RWPE2 (cell line): ENCODE measurements around the gene FXYD7.

ENCODE experiments used
- ATAC-seq: fragments of 200-7000 bp; cut with Tn5 transposase; 3 replicates; pipeline ENCODE4 v1.9.1; 2021; ENCODE audit warnings: low read depth
- DNase-seq: peaks from one replicate; pipeline ENCODE4 v3.0.0-alpha.2; 2020; ENCODE audit warnings: low spot score
- H3K27ac ChIP-seq: fragments of 450-650 bp; 2 replicates; pipeline ENCODE4 v1.5.1; 2017; ENCODE audit warnings: mild to moderate bottlenecking; ENCODE audit not compliant: poor library complexity, severe bottlenecking
- H3K27me3 ChIP-seq: fragments of 250-450 bp; sonication (Bioruptor Pico); 2 replicates; pipeline ENCODE4 v1.5.1; 2021; ENCODE audit warnings: mild to moderate bottlenecking, moderate library complexity; ENCODE audit not compliant: insufficient read depth, poor library complexity, severe bottlenecking
- H3K36me3 ChIP-seq: fragments of 250-450 bp; sonication (Bioruptor Pico); 2 replicates; pipeline ENCODE4 v1.5.1; 2020; ENCODE audit warnings: low read depth, mild to moderate bottlenecking, moderate library complexity
- H3K4me1 ChIP-seq: fragments of 250-450 bp; sonication (Bioruptor Pico); 2 replicates; pipeline ENCODE4 v1.5.1; 2021; ENCODE audit warnings: mild to moderate bottlenecking, moderate library complexity; ENCODE audit not compliant: insufficient read depth, poor library complexity, severe bottlenecking
- H3K4me3 ChIP-seq: fragments of 250-450 bp; sonication (Bioruptor Pico); 2 replicates; pipeline ENCODE4 v1.5.1; 2021; ENCODE audit warnings: mild to moderate bottlenecking, moderate library complexity; ENCODE audit not compliant: severe bottlenecking
- H3K9me3 ChIP-seq: fragments of 250-450 bp; sonication (Bioruptor Pico); 2 replicates; pipeline ENCODE4 v1.5.1; 2021; ENCODE audit warnings: mild to moderate bottlenecking, moderate library complexity; ENCODE audit not compliant: severe bottlenecking
- TF ChIP-seq, protein P1 (sequence below): fragments of 450-650 bp; IDR thresholded peaks from one replicate; pipeline ENCODE4 v1.5.1; 2017; ENCODE audit warnings: mild to moderate bottlenecking, moderate library complexity; ENCODE audit not compliant: poor library complexity, severe bottlenecking

Gene FXYD7

DNA sequence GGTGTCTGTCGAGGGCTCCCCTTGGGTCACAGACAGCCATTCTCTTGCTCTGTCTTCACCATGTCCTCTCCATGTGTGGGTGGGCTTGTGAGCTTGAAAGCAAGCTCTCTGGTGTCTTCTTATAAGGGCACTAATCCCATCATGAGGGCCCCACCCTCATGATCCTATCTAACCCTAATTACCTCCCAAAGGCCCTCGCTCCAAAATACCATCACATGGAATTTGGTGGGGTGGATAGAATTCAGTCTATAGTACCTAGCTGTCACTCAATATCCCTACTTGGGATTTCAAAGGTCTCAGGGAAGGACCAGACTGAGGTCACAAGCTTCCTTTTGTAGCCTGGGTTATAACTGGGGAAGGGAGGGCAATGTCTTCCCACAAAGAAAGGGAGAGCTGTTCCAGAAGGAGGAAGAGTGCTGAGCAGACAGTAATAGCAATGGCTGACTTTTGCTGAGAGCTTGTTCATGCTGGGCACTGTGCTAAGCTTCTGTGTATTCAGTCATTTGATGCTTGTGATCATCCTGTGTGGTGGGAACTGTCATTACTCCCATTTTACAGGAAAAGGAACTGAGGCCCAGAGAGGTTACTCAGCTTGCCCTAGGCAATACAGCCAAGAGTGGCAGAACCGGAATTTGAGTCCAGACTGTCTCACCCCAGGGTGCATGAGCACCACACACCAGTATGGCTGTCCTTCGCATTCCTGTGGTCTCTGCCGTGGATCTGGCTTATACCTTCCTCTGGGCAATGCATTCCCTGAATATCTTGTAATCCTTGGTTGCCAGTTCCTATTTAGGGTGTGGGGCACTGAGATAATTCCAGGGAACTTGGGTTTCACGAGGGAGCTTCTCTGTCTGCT, 19.6 kb downstream of the FXYD7 start:
- Histone ChIP-seq H3K4me1 (no peaks in the 10 kb centered on the region), H3K4me3 (no peak overlapping the region), H3K27me3 (no peaks in the 10 kb centered on the region), H3K27ac (no peak overlapping the region), H3K9me3 (peaks cover 6% of the 10 kb centered on the region), H3K36me3 (peaks cover 92% of the 10 kb centered on the region)
- DNase-seq (no peak), ATAC-seq (no peak)
- TF ChIP-seq, protein P1, sequence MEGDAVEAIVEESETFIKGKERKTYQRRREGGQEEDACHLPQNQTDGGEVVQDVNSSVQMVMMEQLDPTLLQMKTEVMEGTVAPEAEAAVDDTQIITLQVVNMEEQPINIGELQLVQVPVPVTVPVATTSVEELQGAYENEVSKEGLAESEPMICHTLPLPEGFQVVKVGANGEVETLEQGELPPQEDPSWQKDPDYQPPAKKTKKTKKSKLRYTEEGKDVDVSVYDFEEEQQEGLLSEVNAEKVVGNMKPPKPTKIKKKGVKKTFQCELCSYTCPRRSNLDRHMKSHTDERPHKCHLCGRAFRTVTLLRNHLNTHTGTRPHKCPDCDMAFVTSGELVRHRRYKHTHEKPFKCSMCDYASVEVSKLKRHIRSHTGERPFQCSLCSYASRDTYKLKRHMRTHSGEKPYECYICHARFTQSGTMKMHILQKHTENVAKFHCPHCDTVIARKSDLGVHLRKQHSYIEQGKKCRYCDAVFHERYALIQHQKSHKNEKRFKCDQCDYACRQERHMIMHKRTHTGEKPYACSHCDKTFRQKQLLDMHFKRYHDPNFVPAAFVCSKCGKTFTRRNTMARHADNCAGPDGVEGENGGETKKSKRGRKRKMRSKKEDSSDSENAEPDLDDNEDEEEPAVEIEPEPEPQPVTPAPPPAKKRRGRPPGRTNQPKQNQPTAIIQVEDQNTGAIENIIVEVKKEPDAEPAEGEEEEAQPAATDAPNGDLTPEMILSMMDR, result no peak

DNA sequence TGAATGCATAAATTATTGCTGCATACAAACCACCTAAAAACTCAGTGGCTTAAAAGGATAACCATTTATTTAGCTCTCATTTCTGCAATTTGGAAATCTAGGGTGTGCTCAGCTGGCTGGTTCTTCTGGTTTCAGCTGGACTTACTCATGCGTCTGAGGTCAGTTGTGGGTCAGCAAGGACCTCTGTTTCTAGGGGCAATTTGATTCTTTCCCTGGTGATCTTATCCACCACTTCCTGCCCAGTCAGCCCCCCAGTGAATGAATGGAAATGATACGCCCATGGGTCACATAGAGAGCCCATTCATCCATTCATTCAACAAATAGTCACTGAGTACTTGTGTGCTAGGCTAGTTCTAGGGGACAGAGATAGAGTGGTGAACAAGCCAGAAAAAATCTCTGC, 21.4 kb downstream of the FXYD7 start:
- H3K9me3 ChIP-seq, result peaks cover 6% of the 10 kb centered on the region
- no peak for ATAC-seq
- DNase-seq, result no peak
- TF ChIP-seq, protein P1, result no peak
- no peaks in the 10 kb centered on the region for H3K27me3 ChIP-seq
- H3K4me3 ChIP-seq, result no peak overlapping the region
- H3K36me3 ChIP-seq, result peaks cover 75% of the 10 kb centered on the region
- H3K4me1 ChIP-seq, result peaks cover 10% of the 10 kb centered on the region
- H3K27ac ChIP-seq, result no peak overlapping the region

DNA sequence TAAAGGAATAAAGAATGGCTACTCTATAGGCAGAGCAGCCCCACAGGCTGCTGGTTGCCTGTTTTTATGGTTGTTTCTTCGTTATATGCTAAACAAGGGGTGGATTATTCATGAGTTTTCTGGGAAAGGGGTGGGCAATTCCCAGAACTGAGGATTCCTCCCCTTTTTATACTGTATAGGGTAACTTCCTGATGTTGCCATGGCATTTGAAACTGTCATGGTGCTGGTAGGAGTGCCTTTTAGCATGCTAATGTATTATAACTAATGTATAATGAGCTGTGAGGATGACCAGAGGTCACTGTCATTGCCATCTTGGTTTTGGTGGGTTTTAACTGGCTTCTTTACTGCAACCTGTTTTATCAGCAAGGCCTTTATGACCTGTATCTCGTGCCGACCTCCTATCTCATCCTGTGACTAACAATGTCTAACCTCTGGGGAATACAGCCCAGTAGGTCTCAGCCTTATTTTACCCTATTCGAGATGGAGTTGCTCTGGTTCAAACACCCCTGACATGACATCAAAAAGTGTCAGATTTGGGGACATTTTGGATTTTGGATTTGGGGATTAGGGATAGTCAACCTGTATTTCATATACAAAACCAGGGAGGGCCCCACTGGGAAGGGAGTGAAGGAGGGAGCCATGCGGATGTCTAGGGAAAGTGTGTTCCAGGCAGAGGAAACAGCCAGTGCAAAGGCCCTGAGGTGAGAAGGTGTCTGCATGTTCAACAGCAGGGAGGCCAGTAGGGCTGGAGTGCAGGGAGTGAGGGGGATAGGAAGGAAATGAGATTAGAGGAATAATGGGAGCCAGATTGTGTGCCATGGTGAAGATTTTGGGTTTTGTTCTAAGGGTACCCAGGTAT, 22.4 kb downstream of the FXYD7 start:
- Histone ChIP-seq H3K4me3 (no peak overlapping the region), H3K27me3 (no peaks in the 10 kb centered on the region), H3K4me1 (peaks cover 10% of the 10 kb centered on the region), H3K36me3 (peaks cover 70% of the 10 kb centered on the region), H3K9me3 (peaks cover 6% of the 10 kb centered on the region), H3K27ac (no peak overlapping the region)
- DNase-seq (peak; percentile 20), ATAC-seq (no peak)
- TF ChIP-seq, protein P1, result no peak

DNA sequence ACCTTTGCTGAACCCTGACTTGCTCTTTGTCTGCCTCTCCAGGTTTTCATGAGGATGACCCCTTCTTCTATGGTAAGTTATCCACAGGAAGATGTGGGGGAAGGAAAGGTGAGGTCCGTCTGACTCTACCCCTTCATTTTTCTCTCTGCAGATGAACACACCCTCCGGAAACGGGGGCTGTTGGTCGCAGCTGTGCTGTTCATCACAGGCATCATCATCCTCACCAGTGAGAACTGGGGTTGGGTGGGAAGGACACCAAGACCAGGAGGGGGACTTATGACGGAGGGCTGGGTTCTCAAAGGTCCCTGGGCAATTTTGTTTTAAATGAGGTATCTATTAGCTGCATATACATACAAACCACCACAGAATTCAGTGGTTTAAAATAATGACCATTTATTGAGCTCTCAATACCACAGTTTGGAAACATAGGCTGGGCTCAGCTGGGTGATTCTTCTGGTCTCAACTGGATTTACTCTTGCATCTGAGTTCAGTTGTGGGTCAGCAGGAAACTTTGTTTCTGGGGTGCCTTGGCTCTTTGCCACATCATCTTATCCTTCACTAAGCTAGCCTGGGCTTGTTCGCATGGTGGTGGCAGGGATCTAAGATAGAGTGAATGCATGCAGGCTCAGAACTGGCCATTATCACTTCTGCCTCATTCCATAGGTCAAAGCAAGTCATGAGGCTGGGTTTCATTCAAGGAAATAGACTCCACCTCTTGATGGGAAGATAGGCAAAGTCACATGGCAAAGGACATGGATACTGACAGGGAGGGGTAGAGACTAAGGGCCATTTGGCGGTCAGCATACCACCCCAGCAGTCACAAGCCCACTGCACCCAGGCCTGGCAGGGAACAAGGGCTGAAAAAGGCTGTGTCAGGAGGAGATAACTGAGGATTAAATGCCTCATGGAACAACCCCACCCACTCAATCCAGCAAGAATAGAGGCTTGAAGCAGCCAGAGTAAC, 23.3 kb downstream of the FXYD7 start:
- H3K27ac ChIP-seq, result no peak overlapping the region
- peaks cover 6% of the 10 kb centered on the region for H3K9me3 ChIP-seq
- H3K36me3 ChIP-seq, result peaks cover 60% of the 10 kb centered on the region
- no peak overlapping the region for H3K4me3 ChIP-seq
- no peak for ATAC-seq
- peak; percentile 19 for DNase-seq
- H3K4me1 ChIP-seq, result peaks cover 10% of the 10 kb centered on the region
- TF ChIP-seq, protein P1, result no peak
- H3K27me3 ChIP-seq, result no peaks in the 10 kb centered on the region
